COLO668 (cell line): ENCODE data around the gene TBCK.
"Not testable (repeated sequence)": the region's sequence is repeated elsewhere in the genome, so short reads cannot be mapped to it uniquely, and the experiment has no call there.

Source experiments
- DNase-seq: peaks from one replicate; lab custom pipeline; 2025; ENCODE audit not compliant: unreplicated experiment; lab: John Stamatoyannopoulos, UW

TBCK gene

GRCh38 chr4:106238820-106239420 lies 77.1 kb downstream of the TBCK start:
- peak; percentile 3 for DNase-seq

DNA sequence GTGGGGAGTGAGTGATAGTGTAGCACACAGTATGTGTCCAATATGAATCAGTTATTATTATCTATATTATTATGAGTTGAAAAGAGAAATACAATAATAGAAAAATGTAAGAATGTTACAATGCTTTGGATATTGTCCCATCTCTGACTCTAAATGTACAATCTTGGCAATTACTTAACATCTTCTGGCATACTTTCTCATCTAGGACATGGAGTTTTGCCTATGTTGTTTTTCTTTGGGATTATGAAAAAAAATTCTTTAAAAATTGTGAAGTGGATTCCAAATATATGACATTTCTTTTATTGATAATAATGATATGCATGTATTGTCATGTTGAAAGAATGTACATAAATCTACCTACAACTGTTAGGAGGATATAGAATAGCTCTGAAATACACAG lies 84.1 kb downstream of the TBCK start:
- DNase-seq: no peak

- DNase-seq: no peak
Observed at GRCh38 chr4:106222548-106222947, 93.5 kb downstream of the TBCK start.

GRCh38 chr4:106213291-106213690 lies 102.7 kb downstream of the TBCK start:
- DNase-seq: not testable (repeated sequence)

GRCh38 chr4:106210021-106210420 lies 106.0 kb downstream of the TBCK start:
- DNase-seq: no peak

GRCh38 chr4:106208481-106209460 lies 107.2 kb downstream of the TBCK start:
- no peak for DNase-seq

- no peak for DNase-seq
Observed at GRCh38 chr4:106201373-106201772, 114.6 kb downstream of the TBCK start.

GRCh38 chr4:106195435-106195950 lies 120.5 kb downstream of the TBCK start:
- no peak for DNase-seq

GRCh38 chr4:106194801-106195200 lies 121.2 kb downstream of the TBCK start:
- DNase-seq: no peak

DNA sequence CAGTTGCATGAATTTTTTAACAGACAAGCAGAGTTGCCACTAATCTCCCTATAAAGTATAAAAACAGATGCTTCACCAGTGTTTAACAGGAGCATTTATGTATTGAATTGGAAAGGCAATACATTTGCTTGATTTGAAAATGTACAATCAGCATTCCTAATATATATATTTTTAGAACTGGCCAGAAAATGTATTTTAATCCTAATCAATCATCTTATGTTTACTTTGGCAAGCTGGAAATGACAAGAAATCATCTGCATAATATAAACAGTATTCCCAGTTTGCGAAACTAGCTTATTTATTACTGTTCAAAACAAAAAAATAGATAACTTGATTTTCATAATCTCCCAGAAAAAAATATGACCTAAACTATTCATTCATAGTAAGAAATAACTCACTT lies 123.9 kb downstream of the TBCK start:
- no peak for DNase-seq

DNA sequence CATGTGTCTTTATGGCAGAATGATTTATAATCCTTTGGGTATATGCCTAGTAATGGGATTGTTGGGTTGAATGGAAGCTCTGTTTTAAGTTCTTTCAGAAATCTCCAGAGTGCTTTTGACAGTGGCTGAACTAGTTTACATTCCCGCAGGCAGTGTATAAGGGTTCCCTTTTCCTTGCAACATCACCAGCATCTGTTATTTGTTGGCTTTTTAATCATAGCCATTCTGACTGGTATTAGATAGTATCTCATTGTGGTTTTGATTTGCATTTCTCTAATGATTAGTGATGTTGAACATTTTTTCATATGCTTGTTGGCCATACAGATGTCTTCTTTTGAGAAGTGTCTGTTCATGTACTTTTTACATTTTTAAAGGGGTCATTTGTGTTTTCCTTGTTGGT lies 129.8 kb downstream of the TBCK start:
- no peak for DNase-seq

DNA sequence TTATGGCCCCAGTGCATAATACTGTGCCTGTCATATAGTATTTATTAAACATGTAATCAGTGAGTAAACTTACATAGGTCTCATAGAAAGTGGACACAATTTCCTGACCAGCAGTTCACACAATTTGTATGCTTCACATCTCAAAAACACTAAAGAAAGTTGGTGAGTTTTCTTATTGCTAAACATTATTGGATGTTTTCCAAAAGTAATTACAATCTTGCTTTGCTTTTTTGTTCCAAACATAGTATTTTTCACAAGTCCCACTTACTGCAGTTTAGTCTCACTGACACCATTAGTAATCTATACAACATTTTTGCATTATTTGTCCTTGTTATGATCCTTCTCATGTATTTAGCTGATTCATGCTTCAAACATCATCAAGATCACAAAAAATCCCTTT lies 132.5 kb downstream of the TBCK start:
- no peak for DNase-seq

GRCh38 chr4:106172861-106173260 lies 143.1 kb downstream of the TBCK start:
- DNase-seq: no peak

DNA sequence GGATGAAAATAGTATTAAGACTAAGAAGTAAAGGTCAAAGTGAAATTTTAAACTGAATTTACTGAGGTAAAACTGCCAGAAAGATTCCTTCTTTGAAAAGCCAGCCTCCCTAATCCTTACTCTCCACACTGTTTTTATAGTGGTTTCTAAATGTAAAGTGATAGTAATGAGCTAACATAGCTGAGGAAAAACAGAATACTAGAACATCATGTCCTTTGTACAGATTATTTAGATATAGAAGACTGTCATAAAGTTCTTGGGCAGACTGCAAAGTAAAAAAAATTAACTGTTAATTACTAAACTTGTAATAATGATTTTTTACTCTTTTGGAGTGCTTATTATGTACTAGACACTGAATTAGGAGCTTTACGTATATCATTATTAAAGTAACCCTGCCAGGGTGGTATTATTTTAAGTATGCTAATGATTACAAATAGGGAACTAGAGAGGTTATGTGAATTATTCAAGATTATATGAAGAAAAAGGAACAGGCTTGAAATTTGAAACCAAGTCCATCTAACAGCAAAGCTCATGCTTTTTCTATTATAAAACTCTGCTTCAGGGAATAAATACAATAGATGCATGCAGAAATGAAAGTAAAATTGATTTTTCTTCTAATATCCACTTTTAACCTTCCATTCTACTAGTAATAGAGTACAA lies 150.5 kb downstream of the TBCK start:
- no peak for DNase-seq

DNA sequence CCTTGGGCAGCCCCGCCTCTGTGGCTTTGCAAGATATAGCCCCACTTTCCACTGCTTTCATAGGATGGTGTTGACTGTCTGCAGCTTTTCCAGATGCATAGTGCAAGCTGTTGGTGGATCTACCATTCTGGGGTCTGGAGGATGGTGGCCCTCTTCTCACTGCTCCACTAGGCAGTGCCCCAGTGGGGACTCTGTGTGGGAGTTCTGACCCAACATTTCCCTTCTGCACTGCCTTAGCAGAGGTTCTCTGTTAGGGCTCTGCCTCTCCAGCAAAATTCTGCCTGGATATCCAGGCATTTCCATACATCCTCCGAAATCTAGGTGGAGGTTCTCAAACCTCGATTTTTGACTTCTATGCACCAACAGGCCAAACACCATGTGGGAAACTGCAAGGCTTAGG lies 153.7 kb downstream of the TBCK start:
- DNase-seq: no peak

- no peak for DNase-seq
Observed at GRCh38 chr4:106160560-106160959, 155.4 kb downstream of the TBCK start.

- no peak for DNase-seq
Observed at GRCh38 chr4:106149911-106150310, 166.1 kb downstream of the TBCK start.

DNA sequence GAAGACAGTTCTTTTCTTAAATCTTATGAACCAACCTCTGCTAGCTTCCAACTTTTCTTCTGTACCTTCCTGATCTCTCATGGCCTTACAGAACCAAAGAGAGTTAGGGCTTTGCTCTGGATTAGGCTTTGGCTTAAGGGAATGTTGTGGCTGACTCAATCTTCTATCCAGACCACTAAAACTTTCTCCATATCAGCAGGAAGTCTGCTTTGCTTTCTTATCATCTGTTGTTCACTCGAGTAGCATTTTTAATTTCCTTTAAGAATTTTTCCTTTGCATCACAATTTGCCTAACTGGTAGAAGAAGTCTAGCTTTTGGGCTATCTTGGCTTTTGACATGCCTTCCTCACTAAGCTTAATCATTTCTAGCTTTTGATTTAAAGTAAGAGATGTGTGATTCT lies 167.0 kb downstream of the TBCK start:
- DNase-seq: no peak

- no peak for DNase-seq
Observed at GRCh38 chr4:106142616-106143127, 173.3 kb downstream of the TBCK start.

- no peak for DNase-seq
Observed at GRCh38 chr4:106140601-106141000, 175.4 kb downstream of the TBCK start.

DNA sequence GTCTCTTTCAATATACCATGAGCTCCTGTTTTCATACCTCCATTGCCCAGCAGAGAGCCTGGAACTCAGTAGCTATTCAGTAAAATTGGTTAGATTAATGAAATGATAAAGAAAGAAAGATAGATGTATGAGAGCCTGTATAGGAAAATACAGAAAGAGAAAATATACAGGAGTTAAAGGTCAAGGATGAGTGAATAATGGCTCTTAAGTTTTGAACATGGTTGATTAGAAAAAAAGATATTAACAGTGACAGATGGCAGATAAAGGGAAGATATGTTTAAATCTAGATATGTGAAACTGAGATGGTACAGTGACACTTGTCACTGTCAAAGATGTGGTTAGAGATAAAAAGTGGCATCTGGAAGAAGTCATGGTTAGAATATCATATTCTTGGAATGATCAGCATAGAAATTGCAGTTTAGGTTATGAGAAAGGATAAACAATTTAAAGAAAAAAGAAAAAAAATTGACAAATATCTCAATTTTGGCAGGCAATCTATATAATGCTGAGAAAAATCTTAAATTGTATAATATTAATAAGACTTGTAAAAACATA lies 179.2 kb downstream of the TBCK start:
- no peak for DNase-seq
